ENCODE measurements around the gene C19orf81.
"Not testable (repeated sequence)": the region's sequence is repeated elsewhere in the genome, so short reads cannot be mapped to it uniquely, and the experiment has no call there.

C19orf81 gene

DNA sequence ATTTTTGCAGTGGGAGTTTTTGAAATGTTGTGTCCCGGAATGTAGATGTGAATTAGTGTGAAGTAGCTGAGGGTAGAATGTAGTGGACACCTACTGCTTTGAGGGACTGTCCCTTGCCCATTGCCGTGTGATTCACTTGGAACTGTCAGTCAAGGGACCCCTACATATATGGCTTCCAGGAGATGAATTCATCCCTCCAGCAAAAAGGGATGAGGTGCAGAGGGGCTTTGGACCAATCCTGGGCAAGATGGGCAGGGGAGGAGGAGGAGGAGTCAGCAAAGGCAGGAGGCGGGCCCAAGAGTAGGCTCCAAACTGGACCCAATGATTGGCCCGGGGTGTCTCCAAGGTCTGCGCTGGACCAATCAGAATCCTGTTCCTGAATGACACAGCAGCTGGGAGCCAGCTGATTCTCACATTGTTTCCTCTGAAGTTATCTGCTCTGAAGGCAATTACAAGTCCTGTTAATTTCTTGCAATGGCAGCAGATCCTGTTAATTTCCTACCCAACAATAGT lies 28.8 kb upstream of the C19orf81 start:
- H3K9me3 ChIP-seq (ENCODE audit: low read length); H3K4me2 ChIP-seq (ENCODE audit: low read length); H3K27me3 ChIP-seq (ENCODE audit: insufficient read depth, low read length); H3K79me2 ChIP-seq (ENCODE audit: insufficient read depth, low read length); H3K27ac ChIP-seq (ENCODE audit: low read depth, low read length, poor library complexity, severe bottlenecking); H3K36me3 ChIP-seq (ENCODE audit: insufficient read depth, low read length); H3K9me2 ChIP-seq (ENCODE audit: low read depth, low read length); H4K20me1 ChIP-seq (ENCODE audit: insufficient read depth, low read length); H3K4me1 ChIP-seq (ENCODE audit: insufficient read depth, low read length, severe bottlenecking); H3K4me3 ChIP-seq (ENCODE audit: low read depth, low read length, poor library complexity, severe bottlenecking); H3K9ac ChIP-seq (ENCODE audit: low read length); H2AFZ ChIP-seq (ENCODE audit: low read length); H3F3A ChIP-seq (ENCODE audit: insufficient read depth, low read length): not testable (repeated sequence)

DNA sequence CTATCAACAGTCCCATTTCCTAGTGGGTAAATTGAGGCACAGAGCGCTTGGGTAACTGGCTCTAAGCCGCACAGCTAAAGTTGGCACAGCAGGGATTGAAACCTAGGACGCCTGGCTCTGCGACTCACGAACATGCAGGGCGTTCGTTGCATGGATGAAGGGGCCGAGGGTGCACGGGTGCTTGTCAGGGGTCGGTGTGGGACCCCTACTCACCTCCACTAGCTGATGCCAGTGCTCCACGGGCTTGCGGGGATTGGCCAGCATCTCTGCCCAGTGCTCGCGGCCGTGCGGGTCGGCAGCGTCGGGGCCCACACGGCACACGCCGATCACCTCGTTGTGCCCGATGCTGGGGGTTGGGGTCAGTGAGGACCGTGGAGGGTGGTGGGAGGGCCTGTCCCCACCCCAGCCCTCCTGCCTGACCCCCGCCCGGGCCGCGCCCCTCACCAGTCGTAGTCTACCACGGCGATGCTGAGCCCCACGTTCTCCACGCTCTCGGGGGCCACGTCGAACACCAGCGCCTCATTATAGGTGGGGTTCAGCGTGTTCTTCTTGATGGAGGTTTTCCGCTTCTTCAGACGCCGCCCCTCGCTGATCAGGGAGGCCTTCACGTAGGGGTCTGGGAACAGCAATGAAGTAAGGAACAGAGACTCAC lies 24.2 kb upstream of the C19orf81 start:
- TF ChIP-seq, protein P1, sequence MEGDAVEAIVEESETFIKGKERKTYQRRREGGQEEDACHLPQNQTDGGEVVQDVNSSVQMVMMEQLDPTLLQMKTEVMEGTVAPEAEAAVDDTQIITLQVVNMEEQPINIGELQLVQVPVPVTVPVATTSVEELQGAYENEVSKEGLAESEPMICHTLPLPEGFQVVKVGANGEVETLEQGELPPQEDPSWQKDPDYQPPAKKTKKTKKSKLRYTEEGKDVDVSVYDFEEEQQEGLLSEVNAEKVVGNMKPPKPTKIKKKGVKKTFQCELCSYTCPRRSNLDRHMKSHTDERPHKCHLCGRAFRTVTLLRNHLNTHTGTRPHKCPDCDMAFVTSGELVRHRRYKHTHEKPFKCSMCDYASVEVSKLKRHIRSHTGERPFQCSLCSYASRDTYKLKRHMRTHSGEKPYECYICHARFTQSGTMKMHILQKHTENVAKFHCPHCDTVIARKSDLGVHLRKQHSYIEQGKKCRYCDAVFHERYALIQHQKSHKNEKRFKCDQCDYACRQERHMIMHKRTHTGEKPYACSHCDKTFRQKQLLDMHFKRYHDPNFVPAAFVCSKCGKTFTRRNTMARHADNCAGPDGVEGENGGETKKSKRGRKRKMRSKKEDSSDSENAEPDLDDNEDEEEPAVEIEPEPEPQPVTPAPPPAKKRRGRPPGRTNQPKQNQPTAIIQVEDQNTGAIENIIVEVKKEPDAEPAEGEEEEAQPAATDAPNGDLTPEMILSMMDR (IDR thresholded peaks at IDR 0.05; ENCODE audit: low read length): no peak
- no peak for TF ChIP-seq EZH2 (IDR thresholded peaks at IDR 0.05; ENCODE audit: borderline replicate concordance, low read length)
- Histone ChIP-seq H3K36me3 (ENCODE audit: insufficient read depth, low read length) (no peaks in the 10 kb centered on the region), H3K4me2 (ENCODE audit: low read length) (no peak overlapping the region), H2AFZ (ENCODE audit: low read length) (no peak overlapping the region), H3K79me2 (ENCODE audit: insufficient read depth, low read length) (no peaks in the 10 kb centered on the region), H3K27me3 (ENCODE audit: insufficient read depth, low read length) (no peaks in the 10 kb centered on the region), H3K9me3 (ENCODE audit: low read length) (no peaks in the 10 kb centered on the region), H3K4me3 (ENCODE audit: low read depth, low read length, poor library complexity, severe bottlenecking) (no peak overlapping the region), H3K4me1 (ENCODE audit: insufficient read depth, low read length, severe bottlenecking) (no peaks in the 10 kb centered on the region), H3K27ac (ENCODE audit: low read depth, low read length, poor library complexity, severe bottlenecking) (no peak overlapping the region), H3F3A (ENCODE audit: insufficient read depth, low read length) (no peaks in the 10 kb centered on the region), H3K9me2 (ENCODE audit: low read depth, low read length) (no peaks in the 10 kb centered on the region), H3K9ac (ENCODE audit: low read length) (no peak overlapping the region), H4K20me1 (ENCODE audit: insufficient read depth, low read length) (no peaks in the 10 kb centered on the region)

DNA sequence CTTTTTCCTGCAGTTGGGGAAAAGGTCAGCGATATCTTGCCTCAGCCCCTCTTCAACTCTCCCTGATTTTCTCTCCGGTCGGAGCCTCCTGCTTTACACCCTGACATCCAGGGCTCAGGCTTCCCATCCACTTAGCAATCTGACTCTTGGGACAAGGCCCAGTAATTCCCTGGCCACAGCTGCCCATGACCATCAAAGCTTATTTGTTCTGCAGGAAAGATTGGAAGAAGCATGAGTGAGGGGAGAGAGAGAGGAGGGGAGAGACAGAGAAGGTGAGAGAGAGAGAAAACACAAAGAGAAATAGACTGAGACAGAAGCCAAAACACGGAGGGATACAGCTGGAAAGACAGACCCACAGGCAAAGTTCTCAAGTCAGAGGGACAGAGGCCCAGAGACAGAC lies 23.2 kb upstream of the C19orf81 start:
- Histone ChIP-seq H3K36me3 (ENCODE audit: insufficient read depth, low read length) (no peaks in the 10 kb centered on the region), H3K9ac (ENCODE audit: low read length) (no peak overlapping the region), H3K4me2 (ENCODE audit: low read length) (no peak overlapping the region), H4K20me1 (ENCODE audit: insufficient read depth, low read length) (no peaks in the 10 kb centered on the region), H3F3A (ENCODE audit: insufficient read depth, low read length) (no peaks in the 10 kb centered on the region), H3K9me3 (ENCODE audit: low read length) (no peaks in the 10 kb centered on the region), H3K9me2 (ENCODE audit: low read depth, low read length) (no peaks in the 10 kb centered on the region), H3K4me1 (ENCODE audit: insufficient read depth, low read length, severe bottlenecking) (no peaks in the 10 kb centered on the region), H3K27ac (ENCODE audit: low read depth, low read length, poor library complexity, severe bottlenecking) (no peak overlapping the region), H2AFZ (ENCODE audit: low read length) (no peak overlapping the region), H3K27me3 (ENCODE audit: insufficient read depth, low read length) (no peaks in the 10 kb centered on the region), H3K79me2 (ENCODE audit: insufficient read depth, low read length) (no peaks in the 10 kb centered on the region), H3K4me3 (ENCODE audit: low read depth, low read length, poor library complexity, severe bottlenecking) (no peak overlapping the region)
- TF ChIP-seq, protein P1 (IDR thresholded peaks at IDR 0.05; ENCODE audit: low read length): no peak
- no peak for TF ChIP-seq EZH2 (IDR thresholded peaks at IDR 0.05; ENCODE audit: borderline replicate concordance, low read length)

DNA sequence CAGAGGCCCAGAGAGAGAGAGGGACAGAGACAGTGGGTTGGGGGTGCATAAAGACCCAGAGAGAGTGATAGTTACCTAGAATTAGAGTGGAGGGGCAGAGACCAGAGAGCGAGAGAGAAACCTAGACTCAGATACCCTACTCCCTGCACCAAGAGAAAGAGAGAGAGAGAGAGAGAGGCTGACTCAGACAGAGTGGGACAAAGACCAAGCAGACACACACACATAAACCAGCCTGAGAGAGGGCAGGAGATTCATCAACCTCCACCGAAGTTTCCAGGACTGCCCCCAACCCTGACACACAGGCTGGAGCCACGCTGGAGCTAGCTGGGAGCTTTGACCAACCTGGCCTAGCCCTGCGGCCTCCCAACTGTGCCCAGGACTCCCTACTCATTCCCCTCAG lies 22.4 kb upstream of the C19orf81 start:
- Histone ChIP-seq H2AFZ (ENCODE audit: low read length) (no peak overlapping the region), H3K27me3 (ENCODE audit: insufficient read depth, low read length) (no peaks in the 10 kb centered on the region), H4K20me1 (ENCODE audit: insufficient read depth, low read length) (no peaks in the 10 kb centered on the region), H3K27ac (ENCODE audit: low read depth, low read length, poor library complexity, severe bottlenecking) (no peak overlapping the region), H3K9ac (ENCODE audit: low read length) (no peak overlapping the region), H3K4me3 (ENCODE audit: low read depth, low read length, poor library complexity, severe bottlenecking) (no peak overlapping the region), H3K79me2 (ENCODE audit: insufficient read depth, low read length) (no peaks in the 10 kb centered on the region), H3K9me2 (ENCODE audit: low read depth, low read length) (no peaks in the 10 kb centered on the region), H3K4me1 (ENCODE audit: insufficient read depth, low read length, severe bottlenecking) (no peaks in the 10 kb centered on the region), H3K36me3 (ENCODE audit: insufficient read depth, low read length) (no peaks in the 10 kb centered on the region), H3K4me2 (ENCODE audit: low read length) (no peak overlapping the region), H3F3A (ENCODE audit: insufficient read depth, low read length) (no peaks in the 10 kb centered on the region), H3K9me3 (ENCODE audit: low read length) (no peaks in the 10 kb centered on the region)
- no peak for TF ChIP-seq EZH2 (IDR thresholded peaks at IDR 0.05; ENCODE audit: borderline replicate concordance, low read length)
- TF ChIP-seq, protein P1 (IDR thresholded peaks at IDR 0.05; ENCODE audit: low read length): no peak
